Activated naive CD4-positive, alpha-beta T cell (primary cell): ENCODE measurements around the gene RBM28.

Experiments used
- DNase-seq, 4 experiments: peaks; one replicate each; lab custom pipeline; 2025; lab: John Stamatoyannopoulos, UW

The RBM28 gene

DNA sequence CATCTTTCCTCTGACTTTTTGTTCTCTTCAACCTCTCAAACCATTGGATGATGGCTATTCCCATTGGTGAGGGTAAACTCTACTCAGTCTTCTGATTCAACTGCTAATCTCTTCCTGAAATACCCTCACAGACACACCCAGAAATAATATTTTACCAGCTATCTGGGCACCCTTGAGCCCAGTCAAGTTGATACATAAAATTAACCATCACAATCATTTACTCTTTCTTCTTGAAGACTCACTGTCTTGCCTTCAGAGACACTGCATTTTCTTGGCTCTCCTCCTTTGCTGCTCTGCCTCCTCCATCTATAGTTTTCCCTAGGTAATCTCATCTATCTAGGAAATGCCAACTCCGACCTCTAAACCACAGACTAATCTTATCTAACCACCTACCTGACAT lies 30.3 kb upstream of the RBM28 start:
- no peak for DNase-seq

DNA sequence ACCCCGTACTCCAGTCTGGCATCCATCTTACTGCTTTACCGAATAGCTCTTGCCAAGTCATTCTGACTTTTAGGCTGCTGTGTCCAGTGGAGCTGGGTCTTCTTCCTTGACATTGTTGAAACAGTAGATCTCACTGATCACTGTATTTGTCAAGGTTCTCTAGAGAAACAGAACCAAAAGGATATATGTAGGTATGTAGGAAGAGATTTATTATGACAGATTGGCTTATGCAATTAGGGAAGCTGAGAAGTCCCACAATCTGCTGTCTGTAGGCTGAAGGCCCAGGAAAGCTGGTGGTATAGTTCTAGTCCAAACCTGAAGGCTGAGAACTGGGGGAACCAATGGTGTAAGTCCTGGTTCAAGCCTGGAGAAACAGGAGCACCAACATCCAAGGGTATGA lies 29.9 kb upstream of the RBM28 start:
- DNase-seq = no peak

DNA sequence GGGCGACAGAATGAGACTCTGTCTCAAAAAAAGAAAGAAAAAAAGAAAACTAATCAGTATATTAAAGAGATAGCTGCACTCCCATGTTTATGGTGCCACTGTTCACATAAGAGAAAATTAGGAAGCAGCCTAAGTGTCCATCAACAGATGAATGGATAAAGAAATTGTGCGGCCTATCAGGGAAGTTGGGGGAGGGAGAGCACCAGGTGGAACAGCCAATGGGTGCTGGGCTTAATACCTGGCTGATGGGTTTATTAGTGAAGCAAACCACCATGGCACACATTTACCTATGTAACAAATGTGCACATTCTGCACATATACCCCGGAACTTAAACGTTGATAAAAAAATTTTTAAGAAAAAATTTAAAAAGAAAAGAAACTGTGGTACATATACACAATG lies 26.8 kb upstream of the RBM28 start:
- no peak for DNase-seq

DNA sequence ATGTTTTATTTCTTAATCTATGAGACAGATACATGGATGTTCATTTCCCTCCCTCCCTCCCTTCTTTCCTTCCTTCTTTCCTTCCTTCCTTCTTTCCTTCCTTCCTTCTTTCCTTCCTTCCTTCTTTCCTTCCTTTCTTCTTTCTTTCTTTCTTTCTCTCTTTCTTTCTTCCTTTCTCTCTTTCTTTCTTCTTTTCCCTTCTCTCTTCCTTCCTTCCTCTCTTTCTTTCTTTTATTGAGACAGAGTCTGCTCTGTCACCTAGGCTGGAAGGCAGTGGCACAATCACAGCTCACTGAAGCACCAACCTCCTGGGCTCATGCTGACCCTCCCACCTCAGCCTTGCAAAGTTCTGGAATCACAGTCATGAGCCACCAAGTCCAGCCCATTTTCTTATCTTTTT lies 23.3 kb upstream of the RBM28 start:
- no peak for DNase-seq

DNA sequence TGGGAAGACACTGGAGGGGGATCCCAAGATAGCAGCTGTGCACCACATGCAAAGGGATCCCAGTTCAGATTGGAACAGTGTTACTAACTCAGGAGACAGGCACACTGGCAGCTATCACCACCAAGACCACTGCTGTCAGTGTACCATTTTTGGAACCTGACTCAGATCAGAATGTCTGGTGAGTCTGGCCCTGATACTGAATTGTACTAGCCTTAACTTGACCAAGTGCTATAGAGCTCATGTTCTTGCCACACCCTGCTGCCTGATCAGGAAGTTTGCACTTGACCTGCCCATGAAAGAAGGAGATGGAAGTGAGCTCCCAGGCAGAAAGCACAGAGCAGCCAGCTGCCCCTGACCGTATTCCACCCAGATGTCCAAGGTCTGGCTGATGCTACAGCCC lies 22.6 kb upstream of the RBM28 start:
- DNase-seq = no peak

DNA sequence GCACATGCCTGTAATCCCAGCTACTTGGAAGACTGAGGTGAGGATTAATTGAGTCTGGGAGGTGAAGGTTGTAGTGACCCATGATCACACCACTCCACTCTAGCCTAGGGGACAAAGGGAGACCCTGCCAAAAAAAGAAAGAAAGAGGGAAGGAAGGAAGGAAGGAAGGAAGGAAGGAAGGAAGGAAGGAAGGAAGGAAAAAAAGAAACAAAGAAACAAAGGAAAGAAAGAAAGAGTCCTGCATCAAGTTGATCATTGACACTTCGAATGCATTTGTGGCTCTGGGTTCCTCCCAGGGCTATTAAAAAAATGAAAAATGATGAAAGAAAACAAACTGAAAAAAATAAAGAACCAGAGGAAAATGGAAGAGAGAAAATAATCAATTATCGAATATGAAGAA lies 21.7 kb upstream of the RBM28 start:
- DNase-seq = no peak

DNA sequence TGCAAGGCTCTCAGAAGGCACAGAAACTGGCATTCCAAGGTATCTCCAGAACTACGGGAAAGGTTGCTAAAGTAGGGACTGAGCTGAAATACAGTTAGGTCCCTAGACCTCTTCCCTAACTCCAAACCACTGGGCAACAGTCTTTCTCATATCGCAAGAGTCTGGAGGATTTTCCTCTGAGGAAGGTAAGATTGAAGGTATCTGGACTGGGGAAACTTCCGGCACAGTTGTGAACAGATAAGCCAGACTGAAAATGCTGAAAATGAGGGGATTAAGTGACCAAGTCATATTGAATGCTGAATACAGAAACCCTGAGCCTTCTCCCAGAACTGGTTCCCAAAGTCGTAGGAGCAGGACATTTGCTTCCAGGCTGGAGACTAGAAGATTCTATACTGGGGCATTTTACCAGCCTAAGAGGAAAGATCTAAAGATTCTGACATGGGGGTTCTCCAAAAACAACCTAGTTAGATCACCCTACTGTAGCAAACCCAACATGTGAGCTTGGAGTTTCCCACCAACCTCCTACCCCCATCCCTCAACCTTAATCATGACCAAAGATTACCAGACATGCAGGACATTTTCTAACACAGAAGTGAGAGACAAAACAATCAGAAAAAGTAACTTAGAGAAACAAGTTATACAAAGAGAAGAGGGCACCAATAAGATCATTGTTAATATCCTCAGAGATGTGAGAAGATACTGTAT lies 20.6 kb upstream of the RBM28 start:
- DNase-seq = no peak

DNA sequence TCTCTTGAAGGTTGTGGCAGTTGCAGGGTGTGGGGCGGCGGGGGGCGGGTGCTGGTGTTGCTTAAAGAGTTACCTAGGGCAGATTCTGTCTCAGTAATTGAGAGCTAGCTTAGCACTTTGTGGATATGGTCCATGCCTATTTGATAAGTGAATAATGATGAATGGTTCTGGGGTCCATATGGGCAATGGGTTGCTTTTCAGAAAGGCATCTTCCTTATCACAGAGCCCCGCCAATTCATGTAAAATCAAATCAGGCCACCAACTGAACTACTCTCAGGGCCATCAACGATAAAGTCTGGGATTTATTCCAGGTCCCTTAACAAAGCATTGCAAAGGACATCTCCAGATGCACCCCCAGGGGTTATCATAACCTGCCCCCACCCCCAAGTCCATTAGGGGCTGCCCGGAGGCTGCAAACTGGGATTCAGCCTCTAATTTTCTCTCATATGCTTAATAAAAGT lies 19.6 kb upstream of the RBM28 start:
- no peak for DNase-seq

DNA sequence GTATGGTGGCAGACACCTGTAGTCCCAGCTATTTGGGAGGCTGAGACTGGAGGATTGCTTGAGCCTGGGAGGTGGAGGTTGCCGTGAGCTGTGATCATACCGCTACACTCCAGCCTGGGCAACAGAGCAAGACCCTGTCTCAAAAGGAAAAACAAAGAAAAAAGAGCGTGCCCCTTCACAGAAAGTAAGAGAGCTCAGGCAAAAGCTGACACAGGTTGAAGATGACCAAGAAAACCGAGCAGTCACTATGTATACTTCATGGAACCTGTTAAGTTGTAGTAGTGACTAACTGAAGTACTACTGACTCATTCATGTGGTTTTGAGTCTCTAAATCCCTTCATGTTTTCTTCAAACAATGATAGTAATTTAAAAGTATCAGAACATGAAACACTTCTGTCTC lies 19.0 kb upstream of the RBM28 start:
- no peak for DNase-seq

DNA sequence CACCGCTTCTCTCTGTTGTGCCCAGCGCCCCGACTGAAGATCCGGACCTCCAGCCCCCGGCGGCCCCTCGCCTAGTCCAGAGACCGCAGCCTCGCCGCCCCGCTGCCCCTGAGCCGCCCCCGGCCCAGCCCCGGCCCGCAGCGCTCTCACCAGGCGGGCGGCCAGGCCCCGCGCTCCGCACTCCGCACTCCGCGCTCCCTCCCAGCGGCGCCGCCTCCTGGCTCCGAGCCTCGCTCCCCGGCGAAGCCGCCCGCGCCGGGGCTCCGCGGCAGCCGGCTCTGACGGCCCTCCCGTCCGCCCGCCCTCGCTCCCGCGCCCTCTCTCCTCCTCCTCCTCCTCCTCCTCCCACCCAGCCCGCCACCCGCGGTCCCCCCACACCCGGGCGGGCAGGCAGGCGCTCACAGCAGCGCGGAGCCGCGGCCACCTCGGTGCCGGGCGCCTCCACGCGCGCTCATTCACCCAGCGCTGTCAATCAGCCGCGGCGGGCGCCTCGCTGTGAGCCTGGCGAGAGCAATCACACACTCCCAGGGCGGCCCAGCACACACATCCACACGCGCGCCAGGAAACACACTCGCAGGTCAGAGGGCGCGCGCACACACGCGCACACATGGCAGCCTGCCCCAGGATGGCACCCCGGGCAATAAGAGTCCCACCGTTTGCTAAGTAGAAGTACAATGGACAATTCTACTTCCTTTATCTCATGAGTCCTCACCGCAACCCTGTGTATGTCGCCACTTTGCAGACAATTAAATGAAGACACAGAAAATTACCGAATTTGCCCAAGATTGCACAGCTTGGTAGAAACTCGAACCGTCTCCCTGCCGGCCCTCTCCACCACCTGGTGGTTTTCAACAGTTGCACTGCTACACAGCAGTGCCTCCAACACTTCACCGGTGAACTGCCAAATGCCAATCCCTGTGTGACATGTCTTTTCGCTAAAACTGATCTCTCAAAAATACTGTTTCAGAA lies 18.0 kb upstream of the RBM28 start, which contains the start of gene PRRT4:
TSS of gene PRRT4 (minus strand) at position 280 of the 969 bp plus-strand sequence.
- peak in 1 of 4 experiments; percentile 44 for DNase-seq

DNA sequence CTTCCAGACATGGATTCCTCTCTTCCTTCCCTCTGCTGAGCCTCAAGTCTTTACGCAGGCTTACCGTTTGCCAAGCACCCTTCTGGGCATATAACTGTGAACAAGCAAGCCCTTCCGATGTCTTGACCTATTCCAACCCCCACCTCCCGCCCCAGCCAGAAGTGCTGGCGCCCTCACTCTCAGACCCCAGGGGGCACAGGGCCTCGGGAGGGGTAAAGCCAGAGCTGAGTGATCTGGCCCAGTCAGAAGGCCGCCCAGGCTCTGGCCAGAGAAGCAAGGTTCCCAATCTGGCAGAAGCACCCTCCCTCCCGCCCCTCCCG lies 16.6 kb upstream of the RBM28 start:
- DNase-seq = no peak

DNA sequence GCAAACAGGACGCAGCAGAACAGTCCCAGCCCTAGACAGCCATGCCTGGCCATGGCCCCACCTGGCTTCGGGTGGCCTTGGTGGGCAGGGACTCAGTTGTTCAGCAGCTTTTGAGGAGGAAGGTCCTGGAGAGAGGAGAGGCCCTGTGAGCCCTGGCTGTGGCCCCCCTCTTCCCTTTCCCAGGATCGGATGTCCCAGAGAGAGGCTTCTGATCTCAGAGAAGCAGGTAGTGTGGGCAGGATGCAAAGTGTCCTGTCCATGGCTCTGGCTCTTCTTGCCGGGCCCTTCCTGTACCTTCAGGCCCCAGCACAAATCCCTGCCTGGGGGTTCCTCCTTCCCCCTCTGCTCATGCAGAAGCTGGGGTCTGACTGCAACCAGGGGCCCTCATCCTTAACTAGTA lies 16.2 kb upstream of the RBM28 start:
- DNase-seq = no peak

DNA sequence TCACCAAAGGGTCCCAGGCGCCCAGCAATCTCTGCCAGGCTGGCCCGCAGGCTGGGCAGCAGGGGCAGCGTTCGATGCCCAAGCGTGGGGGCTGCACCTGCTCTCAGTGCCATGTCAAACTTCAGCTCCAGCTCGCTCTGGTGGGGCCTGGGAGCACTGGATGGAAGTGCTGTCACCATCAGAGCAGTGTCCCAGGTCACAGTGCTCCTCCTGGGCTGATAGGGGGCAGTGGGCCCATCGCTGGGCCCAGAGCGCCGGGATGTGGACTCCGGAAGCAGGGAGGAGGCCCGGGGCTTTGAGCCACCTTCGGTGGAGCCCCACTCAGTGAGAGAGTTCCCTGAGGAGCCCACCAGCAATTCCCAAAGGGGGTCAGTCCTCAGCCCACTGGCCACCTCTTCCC lies 15.6 kb upstream of the RBM28 start:
- no peak for DNase-seq

DNA sequence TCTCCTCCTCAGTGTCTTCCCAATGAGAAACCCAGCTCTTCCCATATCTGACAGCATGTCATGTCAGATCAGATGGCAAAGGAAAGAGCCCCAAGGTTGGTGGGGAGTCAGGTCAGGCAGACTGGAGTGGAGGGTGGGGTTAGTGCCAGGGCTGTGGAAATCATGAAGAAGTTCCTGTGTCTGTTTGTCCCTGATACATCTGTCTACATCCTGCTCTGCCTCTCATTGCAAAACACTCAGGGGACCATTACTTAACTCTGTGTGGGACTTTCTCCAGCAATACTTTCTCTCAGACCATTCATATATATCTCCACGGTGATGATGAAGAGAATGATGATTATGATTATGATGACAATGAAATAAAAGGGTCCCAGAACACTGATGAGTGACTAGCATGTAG lies 14.5 kb upstream of the RBM28 start:
- no peak for DNase-seq

DNA sequence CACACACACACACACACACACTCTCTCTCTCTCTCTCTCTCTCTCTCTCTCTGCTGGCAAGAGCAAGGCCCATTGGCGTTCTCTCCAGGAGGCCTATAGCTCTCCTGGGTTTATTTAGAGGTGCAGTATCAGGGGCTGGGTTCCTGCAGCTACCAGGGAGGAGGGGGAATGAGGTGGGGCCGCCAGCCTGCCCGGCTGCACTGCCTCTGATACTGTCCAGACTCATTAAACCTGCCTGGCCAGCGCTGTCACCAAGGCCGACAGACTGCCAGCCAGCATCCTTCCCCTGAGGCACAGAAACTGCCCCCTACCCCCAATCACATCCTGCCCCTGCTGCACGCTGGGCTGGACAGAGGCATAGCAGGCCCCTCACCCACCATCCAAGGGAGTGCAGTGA lies 13.5 kb upstream of the RBM28 start:
- DNase-seq = no peak

DNA sequence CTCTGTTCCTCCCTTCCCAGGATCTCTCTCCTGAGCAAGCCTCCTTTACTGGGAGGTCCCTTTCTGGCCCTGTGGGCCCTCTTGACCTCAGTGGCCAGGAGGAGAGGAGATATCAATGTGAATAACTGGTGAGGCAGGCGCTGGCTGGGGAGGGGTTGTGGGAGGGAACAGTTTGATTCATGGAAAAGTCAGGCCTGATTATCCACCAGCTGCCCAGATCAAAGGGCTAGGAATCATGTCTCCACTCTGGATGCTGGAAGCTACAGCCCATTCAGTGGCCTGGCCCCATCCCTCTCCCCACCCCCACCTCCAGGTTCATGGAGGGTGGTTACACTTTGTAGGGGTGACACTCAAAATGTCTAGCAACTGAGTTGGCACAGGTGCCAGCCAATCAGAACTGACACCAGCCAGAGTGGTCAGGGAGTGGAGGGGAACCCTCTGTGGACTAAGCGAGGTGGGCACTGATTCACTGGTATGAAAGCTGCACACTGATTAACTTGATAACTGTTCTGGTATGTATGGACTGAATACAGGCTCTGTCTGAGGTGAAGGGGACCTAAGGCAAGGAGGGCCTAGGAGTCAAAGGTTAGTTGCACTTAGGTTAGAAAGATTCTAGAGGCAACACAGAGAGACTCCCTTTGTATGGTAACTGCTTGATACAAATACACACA lies 13.0 kb upstream of the RBM28 start:
- no peak for DNase-seq

DNA sequence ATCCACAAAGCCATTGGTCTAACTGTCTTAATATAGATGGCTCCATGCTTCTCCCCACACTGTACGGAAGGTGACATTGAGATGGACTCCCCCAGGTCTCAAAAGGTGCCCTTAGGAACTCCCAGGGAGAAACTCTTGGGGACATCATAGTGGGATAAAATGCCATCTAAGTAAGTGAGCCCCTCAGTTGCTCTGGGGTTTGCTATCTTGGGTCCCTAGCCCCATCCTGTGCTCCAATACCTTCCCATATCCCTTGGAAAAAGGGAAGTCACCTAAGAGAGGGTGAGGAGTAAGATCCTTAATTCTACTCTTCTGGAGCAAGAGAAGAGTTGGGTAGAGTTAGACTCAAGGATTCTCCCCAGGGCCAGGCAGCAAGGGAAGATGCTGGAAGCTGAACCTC lies 9.9 kb upstream of the RBM28 start:
- DNase-seq = no peak

DNA sequence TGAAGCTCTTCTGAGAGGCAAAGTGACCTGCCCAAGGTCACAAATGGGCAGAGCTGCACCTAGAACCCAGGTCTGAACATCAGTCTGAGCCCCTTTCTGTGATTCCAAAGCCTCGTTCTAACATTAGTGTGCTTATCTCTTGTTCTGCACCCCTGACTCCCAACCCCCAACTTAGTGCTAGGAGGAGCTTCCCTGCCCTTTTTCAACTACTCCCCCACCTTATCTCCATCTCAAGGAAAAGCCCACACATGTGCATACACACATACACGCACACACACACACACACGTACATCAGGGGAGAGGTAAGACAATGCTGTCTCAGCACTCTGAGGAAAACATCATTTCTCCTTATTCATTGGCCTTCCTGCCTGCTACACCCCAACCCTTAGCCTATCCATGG lies 9.5 kb upstream of the RBM28 start:
- DNase-seq = no peak

DNA sequence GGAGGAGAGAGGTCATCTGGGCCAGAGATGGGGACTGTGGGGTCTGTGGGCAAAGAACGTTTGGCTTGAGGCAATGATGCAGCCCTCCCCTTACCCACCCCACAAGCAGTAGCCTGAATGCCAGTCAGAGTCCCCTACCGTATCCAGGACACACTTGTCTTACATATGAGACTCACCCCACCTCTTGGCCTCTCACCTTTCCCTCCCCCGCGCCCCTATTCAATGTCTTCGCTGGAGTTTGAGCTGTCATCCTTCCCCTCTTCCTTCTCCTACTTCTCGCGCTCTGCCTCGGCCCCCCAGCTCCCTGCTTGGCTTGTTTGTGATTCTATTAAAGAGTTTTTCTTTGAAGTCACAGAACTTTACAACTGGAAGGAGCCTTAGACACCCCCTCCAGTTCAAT lies 8.9 kb upstream of the RBM28 start:
- DNase-seq = no peak

DNA sequence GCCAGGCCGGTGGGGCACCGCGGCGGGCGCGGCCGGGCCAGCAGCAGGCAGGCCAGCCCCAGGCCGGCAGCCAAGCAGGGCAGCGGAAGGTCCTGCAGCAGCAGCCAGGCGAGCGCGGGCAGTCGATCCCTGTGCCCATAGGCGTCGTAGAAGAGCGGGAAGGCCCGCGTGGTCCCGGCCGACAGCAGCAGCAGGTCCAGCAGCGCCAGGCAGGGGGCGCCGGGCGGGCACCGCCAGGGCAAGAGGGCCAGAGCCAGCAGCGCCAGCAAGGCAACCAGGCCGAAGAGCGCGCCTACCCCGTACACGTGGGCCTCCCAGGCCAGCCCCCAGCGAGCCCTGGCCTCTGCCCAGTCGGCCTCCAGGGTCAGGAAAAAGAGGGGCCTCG lies 8.4 kb upstream of the RBM28 start:
- peak in 1 of 4 experiments; percentile 20 for DNase-seq

DNA sequence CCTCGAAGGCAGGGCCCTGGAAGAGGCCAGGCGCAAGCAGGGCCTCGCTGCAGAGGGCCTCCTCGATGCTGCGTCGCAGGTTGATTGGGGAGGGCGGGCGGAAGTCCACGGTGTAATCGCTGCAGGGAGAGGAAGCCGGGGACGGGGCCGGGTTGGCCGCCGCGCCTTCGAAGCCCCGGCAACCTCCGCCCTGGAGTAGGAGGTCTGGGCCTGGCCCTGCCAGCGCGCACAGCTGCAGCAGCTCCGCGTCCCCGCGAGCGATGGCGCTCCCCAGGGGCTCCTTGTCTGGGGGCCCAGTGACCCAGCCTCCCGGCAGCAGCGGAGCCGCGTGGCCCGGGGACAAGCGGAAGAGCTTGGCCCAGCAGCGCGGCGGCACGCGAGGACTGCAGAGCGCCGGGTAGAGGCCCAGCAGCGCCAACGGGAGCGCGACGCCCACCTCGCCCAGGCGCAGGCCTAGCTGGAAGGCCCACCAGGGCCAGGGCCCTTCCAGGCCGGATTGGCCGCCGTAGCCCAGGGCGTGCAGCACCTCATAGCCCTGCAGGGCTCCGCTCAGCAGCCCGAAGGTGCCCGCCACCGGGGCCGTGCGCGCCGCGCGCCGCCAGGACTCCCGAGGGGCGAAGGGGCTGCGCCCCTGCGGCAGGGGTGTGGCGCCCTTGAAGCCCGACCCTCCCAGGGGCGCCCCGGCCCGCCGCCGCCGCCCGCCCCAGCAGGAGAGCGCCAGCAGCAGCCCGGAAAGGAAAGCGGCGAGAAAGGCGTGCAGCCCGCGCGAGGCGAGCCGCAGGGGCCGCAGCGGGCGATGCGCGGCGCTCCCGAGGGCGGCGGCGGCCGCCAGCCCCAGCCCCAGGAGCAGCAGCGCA lies 7.8 kb upstream of the RBM28 start:
- peak in 1 of 4 experiments; percentile 20 for DNase-seq
